ENCODE data around the gene PRTFDC1.
"Not testable (repeated sequence)": the region's sequence is repeated elsewhere in the genome, so short reads cannot be mapped to it uniquely, and the experiment has no call there.

PRTFDC1 gene

GRCh38 chr10:24952143-24952706 lies at the start of gene PRTFDC1:
PRTFDC1 (minus strand) TSS chr10:24952606; CDS start chr10:24952575, 31 bp downstream.
- peak; percentile 57 for DNase-seq

GRCh38 chr10:24998044-24998443 lies 45.6 kb upstream of the PRTFDC1 start:
- no peak for DNase-seq

- no peak for DNase-seq
These were observed 42.7 kb upstream of the PRTFDC1 start for GRCh38 chr10:24995072-24995471.

GRCh38 chr10:24993237-24993958 lies 41.0 kb upstream of the PRTFDC1 start:
- no peak for DNase-seq

DNA sequence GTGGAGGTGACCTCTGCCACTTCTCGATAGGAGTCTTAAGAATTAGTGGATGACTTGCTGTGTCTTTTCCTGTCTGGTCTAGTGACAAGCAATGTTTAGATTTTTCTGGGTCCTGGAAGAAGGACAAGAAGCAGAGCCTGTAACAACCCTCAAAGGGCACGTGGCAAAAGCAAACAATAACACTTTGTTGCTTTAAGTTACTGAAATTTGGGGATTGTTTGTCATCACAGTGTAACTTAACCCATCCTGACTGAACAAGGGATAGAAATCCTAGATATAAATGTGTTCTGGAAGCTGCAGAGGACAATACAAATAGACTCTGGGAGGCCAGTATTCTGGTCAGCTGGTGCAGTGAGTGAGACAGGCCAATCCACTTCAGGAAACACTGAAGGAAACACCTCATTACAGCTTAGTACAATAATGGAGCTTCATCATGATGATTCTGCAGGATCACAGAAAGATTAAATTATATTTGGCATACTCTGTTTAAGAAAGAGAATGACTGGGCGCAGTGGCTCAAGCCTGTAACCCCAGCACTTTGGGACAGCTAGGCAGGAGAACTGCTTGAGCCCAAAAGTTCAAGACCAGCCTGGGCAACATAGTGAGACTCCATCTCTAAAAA lies 40.2 kb upstream of the PRTFDC1 start:
- no peak for DNase-seq

DNA sequence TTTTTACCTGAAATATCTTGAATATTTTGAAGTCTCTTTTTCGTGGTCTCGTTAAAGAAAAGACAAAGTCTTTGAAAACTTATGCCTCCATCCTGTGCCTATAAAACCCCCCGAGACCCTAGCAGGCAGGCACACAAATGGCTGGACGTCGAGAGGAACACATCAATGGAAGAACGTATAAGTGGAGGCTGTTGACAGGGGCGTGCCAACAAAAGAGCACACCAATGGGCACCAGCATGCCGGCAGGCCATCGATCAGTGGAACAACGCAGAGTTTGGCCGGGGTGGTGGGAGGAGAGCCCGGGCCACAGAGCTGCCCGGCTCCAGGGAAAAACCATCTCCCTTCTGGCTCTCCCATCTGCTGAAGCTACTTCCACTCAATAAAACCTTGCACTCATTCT lies 38.9 kb upstream of the PRTFDC1 start:
- DNase-seq = no peak

- DNase-seq = no peak
These were observed 37.5 kb upstream of the PRTFDC1 start for GRCh38 chr10:24989867-24990266.

GRCh38 chr10:24988831-24989640 lies 36.6 kb upstream of the PRTFDC1 start:
- DNase-seq = no peak

- no peak for DNase-seq
These were observed 32.5 kb upstream of the PRTFDC1 start for GRCh38 chr10:24984906-24985305.

DNA sequence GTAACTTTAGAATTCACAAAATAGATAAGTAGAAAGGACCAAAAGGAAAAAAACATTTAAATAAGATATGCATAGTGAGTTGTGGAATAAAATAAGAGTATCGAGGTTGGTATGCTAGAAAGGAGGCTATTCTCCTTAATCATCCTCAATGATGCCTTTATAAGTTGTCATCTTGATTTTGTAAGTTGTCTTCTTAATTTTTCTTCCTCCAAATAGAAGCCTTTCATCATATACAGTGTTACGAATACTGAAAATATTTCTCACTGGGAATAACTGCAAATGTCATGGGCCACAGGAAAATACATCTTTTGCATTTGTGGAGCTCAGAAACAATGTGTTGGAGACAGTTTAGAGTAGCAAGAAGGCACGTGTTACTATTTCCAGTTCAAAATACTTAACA lies 31.5 kb upstream of the PRTFDC1 start:
- peak; percentile 43 for DNase-seq

GRCh38 chr10:24983130-24983529 lies 30.7 kb upstream of the PRTFDC1 start:
- DNase-seq = no peak

- DNase-seq = no peak
These were observed 30.1 kb upstream of the PRTFDC1 start for GRCh38 chr10:24982319-24983112.

DNA sequence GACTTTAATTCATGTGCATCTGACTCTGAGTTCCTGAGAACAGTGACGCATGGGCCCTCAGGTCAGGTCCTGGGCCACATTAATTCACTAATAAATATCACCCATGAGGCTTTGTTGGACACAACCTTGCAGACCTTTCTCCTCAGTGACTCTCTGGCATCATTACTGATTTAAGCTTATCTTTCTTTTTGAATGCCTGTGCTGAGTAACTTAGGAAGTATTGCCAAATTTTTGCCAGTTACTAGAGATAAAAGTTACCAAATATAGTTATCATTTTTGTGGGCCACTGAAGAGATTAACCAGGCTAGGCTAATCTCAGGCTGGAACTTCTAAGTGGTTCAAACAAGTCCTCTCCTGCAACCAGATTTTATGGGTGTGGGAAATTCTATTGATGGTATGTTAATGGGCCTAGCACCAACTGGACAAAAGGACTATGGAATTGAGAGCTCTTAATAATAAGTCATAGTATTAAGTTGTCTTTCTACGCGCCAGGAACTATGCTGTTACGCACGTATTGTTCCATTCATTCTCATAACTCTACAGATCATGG lies 28.8 kb upstream of the PRTFDC1 start:
- no peak for DNase-seq

DNA sequence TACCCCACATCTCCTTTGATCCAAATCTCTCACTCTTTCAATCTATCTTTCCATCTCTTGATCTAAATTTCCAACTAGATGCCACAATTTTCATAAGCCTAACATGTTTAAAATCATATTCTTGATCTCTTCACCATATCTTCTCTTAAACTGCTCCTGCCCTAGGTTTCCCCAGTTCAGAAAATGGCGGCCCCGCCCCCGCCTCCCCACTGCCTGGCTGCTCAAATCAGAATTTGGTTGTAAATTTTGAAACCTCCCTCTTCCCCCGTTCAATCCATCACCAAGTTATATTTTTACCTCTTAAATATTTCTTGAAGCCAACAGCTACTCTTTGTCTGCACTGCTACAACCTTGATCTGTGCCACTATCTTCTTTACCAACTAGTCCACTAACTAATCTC lies 27.3 kb upstream of the PRTFDC1 start:
- DNase-seq = no peak

DNA sequence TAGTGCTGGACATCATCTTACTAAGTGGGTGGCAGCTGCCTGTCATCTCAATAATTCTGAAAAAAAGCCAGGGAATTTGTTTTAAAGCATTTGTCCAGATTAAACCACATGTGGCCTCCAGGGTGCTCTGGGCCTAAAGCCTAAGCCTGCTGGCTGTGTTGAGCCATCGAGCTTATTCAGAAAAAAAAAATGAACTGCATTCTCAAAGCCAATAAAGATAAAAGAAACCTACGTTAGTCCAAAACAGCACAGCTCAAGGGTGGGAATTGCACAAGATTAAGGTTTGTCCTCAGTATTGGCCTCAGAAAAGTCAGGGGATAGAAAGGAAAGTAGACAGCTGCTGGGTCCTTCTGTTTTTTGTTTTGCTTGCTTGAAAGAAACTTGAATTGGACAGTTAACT lies 22.6 kb upstream of the PRTFDC1 start:
- peak; percentile 65 for DNase-seq

- no peak for DNase-seq
These were observed 20.8 kb upstream of the PRTFDC1 start for GRCh38 chr10:24973163-24973562.

DNA sequence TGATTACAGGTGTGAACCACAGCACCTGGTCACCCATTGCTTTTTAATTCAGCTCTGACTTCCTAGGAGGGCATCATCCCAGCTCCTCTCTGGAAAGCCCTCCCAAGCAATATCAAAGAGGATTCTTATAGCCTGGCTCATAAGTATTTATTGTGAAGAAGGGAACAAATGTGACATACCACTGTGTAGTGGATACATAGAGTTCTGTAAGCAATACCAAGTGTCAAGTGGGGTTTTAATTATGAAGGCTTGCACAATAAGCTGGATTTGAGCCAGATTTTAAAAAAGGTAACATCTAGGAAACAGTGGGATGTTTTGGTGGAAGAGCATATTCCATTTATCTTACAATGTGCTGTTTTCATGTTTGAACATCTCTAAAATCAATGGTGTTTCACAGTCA lies 19.0 kb upstream of the PRTFDC1 start:
- no peak for DNase-seq

DNA sequence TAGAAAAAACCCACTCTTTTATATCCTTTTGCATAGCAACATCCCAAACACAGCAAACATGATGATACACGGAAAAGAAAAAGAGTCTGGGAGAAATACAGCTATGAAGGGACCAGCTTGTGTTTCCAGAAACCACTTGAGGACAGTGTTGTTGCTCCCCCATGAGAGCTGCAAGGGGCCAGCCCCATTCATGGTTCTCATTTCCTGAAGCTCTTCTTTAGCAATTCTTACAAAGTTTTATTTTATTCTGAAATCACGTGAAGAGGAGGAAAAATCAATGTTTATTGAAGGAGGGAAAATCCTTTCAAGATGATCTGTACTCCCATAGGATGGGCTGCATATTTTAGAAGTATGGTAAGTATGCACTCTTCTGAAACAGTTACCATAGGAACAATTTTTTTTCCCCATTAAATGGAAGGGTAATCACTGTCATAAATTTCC lies 17.5 kb upstream of the PRTFDC1 start:
- DNase-seq = peak; percentile 54

DNA sequence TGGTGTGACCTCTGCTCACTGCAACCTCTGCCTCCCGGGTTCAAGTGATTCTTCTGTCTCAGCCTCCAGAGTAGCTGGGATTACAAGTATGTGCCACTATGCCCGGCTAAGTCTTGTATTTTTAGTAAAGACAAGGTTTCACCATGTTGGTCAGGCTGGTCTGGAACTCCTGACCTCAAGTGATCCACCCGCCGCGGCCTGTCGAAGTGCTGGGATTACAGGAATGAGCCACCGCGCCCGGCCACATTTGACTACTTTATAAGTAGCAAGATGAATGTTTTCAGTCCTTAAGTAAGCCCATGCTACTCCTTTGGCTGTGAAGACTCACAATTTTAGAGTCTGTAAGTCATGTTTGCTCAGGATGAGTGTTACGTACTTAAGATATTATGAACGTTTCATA lies 16.5 kb upstream of the PRTFDC1 start:
- DNase-seq = not testable (repeated sequence)

- DNase-seq = no peak
These were observed 15.9 kb upstream of the PRTFDC1 start for GRCh38 chr10:24968349-24968748.

GRCh38 chr10:24966962-24967481 lies 14.6 kb upstream of the PRTFDC1 start:
- no peak for DNase-seq

GRCh38 chr10:24965051-24965450 lies 12.6 kb upstream of the PRTFDC1 start:
- DNase-seq = no peak
